NCI-H2107 treated with DMSO at 0.1 percent for 48 hours (cell line): ENCODE results near the gene PRUNE2.

Source experiments
- DNase-seq: peaks from one replicate; lab custom pipeline; 2025; ENCODE audit not compliant: unreplicated experiment; lab: John Stamatoyannopoulos, UW

Gene PRUNE2

DNA sequence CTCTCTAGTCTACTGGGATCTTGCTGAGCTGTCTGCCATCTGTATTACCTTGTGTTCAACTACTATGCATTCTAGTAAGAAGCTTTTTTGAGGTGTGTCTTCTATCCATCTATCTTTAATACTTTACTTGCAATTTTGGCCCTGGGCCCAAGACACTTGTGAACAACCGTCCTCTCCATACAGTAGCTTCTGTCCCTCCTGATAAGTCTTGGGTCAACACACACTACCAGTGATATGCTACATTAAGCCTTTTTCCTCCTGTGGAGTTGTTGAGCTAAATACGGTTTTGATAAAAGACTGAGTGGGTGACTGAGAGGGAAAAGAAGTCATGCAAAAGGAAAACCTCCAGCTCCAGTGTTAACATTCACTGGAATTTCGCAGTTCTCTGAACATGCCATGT, 275.0 kb downstream of the PRUNE2 start:
- DNase-seq = no peak

DNA sequence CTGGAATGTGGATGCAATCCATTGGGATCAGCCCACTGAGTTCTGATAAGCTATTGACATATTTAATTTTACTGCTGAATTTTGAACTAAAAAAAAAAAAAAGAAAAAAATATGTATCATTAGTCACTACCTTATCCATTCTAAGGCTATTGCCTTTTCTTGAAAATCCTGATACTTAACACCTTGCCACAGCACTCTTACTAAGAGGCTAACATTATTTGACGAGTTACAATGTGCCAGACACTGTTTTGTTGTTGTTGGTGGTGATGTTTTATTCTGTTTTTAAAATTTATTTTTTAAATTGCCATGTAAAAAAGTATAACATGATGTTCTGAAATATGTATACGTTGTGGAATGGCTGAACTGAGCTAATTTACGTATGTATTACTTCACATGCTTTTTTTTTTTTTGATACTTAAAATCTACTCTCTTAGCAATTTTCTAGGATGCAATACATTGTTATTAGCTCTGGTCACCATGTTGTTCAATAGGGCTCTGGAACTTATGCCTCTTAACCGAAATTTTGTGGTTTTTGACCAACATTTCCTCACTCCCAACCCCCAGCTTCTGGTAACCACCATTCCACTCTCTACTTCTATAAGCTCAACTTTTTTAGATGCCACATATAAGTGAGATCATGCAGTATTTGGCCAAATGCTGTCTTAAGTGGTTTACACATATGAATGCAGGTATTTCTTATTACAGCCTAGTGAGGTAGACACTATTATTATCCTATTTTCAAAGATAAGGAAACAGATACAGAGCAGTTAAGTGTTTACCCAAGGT, 276.5 kb downstream of the PRUNE2 start:
- DNase-seq = no peak

DNA sequence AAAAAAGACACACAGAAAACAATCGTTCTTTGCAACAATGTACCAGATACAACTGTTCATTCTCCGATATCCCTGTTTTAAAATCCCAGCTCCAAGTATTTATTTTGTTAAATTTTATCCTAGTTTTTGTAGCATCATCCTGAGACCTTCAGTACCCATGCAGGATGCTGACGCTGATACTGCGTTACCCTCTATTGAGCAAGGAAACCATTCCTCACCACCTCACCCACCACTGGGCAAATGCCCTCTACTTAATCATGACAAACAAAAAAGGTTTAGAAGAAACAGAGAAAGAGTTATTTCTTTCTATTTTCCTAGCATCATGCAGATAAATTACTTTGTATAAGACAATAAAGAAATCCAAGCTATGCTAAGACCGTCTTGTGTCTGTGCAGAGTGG, 277.8 kb downstream of the PRUNE2 start:
- no peak for DNase-seq

DNA sequence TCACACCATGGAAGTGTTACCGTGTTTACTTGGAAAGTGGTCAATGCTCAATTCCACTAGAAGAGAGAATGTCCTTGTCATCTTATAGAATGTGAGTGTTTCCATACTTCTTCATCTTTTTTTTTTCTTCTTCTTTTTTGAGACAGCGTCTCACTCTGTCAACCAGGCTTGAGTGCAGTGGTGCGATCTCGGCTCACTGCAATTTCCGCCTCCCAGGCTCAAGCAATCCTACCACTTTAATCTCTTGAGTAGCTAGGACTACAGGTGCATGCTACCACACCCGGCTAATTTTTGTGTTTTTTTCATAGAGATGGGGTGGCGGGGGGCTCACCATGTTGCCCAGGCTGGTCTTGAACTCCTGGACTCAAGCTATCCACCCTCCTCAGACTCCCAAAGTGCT, 278.9 kb downstream of the PRUNE2 start:
- DNase-seq = no peak

DNA sequence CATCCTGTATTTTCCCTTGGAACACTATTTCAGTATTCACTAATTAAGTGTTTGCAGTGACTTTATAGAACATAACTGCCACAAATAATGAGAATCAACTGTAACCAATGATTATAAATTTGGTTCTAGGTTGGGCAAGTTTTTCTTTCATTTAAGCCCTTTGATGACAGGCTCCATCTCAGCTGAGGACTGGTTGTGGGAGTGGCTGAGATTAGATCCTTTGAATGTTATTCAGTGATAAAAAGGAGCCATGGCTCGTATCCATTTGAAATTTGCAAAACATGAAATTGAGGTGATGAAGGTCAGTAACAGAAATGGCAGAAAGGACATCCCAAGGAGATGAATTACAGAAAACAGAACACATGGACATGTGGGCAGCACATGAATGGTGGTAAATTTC, 279.8 kb downstream of the PRUNE2 start:
- DNase-seq = no peak

DNA sequence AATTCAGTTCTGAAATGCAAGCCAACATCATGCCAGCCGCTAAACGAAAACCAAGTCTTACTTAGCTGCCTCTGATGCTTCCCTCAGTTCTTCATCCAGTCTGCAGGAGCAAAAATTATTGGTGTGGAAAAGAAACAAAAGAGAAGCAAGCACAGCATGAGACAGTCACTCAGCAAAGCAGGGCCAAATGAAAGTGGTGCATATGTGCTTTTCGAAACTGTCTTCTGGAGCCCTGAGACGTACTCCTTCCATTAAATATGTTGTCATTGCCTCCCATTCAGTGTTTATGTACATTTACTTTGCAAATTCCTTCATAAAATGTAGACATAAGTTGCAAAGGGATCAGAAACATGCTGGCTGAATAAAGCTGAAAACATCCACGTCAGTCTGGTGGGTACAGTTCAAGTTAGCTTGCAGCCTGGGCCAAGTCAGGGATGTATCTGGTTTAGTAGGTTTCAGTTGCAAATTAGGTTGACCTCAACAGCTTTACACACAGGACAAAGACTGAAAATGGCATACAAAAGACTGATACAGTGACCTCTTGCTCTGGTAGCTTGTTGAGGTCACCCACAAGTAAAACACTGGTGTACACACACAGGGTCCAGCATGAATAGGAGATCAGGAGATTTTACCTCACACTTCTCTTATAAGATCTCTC, 281.4 kb downstream of the PRUNE2 start:
- DNase-seq = no peak

DNA sequence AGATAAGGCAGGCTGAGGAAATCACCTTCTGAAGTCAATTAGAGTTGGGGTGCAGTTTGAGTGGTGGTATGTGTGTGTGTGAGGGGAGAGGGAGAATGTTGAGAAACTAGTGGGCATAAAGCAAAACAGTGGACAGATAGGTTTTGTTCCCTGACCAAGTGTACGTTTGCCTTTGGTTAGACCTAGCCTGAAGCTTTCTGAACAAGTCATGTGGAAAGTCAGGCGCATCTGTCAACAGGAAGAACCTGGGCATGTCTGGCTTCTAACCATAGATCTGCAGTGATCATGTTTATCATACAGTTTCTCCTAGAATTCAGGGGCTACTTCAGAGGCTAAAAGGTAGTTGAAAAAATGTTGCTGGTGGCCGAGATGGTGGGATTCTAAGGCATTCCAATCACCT, 284.9 kb downstream of the PRUNE2 start:
- no peak for DNase-seq

DNA sequence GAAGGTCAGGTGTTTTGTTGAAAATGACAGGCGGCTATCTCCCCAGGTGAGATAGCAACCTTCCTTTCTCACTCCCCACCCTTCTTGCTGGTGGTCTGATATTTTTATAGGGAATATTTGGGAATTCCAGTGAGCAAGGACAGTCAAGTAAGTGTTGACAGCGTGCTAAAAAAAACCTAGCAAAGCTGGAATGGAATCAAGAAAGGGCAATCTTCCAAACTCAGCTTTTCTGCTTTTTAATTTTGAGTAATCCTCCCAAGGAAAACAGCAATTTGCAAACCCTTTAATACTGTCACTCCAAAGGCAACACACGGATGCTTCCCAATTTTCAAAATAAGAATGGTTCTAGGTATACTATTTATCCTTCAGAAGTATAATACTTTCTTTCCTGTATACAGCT, 285.3 kb downstream of the PRUNE2 start:
- DNase-seq = no peak

DNA sequence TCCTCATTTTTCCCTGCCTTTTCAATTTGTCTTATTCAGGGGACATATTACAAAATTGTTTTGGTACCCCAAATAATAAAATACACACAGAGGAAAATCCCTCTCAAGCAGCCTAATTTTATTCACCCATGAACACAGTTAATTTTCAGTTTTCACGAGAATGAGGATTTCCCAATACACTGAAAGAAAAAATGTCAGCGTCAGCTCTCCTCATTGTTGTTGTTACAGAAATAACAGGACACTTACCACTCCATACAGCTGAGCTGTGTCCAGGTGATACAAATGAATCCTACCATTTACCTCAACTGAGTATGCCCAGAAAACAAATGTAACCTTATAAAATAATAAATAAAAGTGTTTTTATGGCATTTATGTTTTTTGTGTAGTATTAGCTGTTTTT, 286.3 kb downstream of the PRUNE2 start:
- DNase-seq = no peak

DNA sequence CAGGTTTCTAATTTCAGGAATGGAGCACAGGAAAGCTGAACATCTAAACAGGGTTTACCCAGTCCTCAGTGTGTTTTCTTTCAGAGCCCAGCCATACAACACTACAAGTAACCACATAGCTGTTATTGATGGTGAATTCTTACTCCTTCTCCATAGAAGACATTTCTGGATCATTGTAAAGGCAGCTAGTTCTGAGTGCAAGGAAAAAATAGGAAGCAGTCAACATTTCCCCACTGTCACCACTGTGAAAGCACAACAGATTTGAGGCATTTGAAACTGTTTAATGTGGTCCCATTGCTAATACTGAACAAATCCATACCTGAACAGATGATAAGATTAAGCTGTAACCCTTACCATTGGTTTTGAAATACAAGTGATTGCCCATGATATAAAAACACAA, 286.7 kb downstream of the PRUNE2 start:
- no peak for DNase-seq

DNA sequence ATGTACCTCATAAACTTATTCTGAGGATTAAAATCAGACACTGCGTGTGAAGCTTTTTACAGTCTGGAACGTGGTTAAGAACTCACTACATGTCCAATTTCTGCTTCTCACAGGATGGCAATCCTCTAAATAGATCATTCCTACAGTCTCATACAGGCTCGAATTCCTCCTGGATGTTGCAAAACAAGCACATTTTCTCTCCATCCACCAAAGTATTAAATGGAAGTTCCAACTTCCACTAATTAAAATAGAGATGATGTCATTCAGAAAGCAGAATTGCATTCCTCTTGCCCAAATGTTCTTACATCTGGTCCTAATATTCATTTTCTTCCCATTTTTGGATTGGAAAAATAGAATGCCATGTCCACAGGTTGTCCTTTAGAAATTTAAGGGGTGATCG, 287.2 kb downstream of the PRUNE2 start:
- DNase-seq = no peak

DNA sequence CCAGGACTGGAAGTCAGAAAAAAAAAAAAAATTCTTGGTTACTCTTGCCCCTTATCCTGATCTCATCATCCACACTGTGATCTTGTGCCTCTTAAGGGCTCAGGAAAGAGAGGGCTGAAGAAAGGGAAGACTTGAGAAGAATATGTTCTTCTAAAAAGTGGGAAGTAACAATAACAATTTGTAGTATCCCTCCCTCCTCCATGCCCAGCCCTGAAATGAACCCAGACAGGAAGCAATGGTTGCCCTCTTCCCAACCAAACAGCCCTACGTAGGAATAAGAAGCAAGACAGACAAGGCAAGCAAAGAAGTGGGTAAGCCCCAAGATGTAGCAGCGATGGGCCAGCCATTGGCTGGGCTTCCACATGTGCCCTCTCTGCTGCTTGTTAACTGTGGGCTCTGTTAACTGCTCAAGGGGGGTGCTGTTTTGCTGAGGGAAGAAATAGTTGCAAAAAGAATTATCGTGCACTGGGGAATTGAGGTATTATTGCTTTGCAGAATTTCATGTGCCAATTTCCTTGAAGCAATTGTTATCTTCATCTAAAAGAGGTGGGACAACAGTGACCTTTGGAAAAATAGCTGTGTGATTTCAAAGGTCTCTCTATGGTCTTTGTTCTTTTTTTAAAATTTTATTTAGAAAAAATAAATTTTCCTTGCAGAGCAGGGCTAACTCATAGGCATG, 288.3 kb downstream of the PRUNE2 start:
- no peak for DNase-seq

DNA sequence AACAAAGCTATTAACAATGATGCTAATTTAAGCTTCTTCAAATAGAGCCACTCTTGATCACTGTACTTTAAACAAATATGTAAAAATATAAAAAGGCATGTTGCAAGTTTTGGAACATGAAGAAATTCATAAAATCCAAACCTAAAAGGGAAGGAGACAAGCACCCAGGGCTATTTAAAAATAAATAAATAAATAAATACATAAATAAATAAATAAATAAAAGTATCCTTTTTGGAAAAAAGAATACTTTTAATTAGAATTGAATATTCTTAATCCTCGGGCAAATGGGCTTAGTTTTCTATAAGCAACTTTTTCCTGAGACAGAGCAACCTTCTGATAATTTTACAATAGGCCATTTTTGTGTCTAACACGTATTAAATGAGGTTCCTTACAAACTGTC, 289.1 kb downstream of the PRUNE2 start:
- DNase-seq = no peak

DNA sequence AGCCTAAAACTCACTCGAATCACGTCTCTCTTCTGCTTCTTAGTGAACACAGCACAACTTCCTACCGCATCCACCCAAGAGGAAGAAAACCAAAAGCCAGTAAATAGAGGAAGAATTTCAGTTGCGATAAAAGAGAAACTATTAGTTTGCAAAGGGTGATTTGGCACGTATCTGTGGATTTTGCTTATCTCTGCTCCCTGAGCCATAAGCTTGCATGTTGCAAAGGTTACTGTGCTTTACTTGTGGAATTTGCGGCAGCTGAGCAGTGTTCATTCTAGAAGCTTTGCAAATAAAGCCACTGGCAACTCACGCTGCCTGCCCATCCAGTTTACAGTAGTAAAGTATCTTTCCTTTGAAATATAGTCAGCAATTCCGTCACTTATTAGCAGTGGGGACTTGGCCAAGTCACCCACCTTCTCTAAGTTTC, 290.7 kb downstream of the PRUNE2 start:
- DNase-seq = no peak

DNA sequence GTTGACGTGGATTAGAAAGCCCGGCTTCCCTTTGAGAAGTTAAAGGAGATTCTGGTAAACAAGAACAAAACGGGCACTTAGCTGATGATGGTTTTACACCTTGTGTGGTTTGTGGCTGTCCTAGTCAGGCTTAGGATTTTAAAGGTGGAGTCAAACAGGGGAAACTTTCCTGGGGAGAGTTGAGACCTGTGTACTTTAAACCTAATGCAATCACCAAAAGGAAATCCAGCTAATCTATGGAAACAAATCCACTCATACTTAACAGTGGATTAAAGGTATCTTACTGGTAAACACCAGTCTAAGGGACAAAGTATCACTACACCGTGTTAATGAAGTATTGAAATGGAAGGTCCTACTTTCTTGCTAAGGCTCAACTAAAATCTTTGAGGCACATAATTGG, 291.9 kb downstream of the PRUNE2 start:
- no peak for DNase-seq

DNA sequence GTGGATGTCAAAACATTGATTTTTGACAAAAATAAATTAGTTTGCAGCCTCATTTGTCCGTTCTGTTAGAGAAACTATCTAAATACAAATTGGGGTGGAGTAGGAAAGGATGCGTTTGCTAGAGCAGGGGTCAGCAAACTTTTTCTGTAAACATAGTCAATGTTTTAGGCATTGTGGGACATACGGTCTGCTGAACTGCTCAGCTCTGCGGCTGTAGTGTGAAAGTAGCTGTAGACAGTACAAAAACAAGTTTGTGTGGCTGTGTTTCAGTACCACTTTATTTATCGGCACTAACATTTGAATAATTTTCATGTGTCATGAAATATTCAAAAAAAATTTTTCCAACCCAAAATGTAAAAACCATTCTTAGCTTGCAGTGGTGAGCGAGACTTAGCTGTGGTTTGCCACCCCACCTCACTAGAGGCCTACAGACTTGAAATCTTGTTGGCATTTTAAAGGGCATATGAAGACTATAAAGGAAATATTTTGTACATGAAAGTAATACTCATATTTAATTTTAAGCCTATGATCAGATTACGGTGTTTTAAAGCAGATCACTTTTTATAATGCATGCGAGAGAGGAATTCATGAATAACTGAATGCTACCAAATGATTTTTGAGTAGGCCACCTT, 292.6 kb downstream of the PRUNE2 start:
- DNase-seq = no peak

DNA sequence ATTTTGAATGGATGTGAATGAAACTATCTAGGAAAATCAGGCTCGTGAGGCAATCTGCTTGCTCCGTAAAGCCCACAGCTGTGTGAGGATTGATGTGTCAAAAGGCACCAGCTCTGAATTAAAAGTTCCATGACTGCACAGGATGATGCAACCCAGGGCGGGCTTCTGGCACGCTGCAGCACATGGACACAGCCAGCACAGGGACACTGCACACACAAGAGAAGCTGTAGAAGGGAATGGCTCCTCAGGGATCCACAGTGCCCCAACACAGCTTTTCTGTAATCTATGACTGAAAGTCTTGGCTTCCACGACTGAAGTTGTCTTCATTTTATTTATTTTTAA, 295.9 kb downstream of the PRUNE2 start:
- DNase-seq = no peak

DNA sequence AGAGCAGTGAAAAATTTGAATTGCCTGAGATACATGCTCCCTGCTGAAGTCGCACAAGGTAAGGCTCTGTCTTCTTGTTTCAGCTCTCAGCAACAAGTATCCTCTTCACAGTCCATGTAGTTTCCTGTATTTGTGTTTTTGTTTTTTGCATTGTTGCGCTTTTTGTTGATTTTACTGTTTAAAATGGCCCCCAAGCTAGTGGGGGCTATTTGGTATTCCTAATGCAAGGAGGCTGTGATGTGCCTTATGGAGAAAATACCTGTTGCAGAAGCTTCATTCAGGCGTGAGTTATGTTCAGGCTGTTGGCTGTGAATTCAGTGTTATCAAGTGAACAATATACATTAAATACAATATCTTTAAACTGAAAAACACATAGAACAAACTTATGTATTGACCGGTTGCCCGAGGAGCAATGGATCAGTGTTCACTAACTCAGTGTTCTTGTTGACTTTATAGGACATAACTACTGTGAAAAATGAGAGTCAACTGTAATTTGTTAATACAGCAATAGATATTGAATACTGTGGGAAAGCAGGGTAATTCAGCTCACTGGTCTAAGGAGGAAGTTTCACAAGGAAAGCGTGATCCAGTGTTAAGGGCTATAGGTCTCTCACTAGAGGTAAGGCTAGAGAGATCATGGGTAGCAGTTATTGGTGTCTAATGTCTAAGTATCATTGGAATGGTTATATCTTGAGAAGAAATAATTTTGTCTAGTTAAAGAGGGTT, 296.5 kb downstream of the PRUNE2 start:
- DNase-seq = no peak

DNA sequence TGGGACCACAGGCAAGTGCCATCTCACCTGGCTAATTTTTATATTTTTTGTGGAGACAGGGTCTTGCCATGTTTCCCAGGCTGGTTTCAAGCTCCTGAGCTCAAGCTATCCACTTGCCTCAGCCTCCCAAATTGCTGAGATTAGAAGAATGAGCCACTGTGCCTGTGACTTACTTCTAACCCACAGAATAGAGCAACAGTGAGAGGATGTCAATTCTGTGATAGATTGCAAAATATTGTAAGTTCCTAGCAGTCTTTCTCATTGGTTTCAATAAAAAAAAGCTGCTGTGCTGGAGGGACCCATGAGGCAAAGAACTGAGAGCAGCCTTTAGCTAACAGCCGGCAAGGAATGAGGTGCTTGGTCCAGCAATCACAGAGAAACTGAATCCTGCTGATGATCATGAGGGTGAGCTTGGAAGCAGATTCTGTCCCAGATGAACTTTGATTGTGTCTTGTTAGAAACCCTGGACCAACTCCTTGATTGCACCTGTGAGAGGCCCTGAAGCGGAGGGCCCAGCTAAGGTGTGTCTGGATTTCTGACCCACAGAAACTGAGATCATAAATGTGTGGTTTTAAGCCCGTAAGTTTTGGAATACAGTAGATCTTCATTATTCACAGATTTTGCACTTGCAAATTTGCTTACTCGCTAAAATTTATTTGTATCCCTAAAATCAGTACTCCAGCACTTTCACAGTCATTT, 297.2 kb downstream of the PRUNE2 start:
- DNase-seq = no peak

DNA sequence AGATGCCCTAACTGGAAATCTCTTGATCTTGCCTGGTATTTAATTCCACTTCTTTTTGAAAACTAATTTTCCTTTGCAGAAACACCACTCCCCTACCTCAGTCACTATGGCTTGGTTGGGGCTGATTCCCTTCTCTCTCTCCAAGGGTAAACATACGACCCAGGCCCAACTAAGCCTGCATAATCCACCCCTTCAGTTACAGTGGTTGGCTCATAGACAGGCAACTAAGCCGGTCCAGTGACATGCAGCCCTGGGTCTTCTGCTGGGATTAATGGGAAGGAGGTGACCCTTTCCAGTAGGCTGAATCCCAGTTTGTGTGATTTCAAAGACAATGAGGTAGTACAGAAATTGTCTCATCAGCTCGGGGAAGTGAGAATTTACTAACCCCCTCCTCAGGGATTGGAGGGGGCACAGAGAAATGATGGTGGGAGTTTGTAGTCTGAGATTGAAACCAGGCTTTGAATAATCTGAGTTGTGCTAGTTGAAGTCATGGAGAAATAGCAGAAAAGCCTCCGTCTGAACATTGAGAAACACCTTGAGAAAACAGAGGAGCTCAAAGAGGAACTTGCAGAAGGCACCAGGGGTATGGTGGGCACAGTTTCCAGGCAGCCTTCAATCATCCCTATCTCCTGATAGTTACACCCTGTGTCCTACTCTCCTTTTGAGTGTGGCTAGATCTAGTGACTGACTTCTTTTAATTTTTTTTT, 298.0 kb downstream of the PRUNE2 start:
- no peak for DNase-seq
